Pancreas (tissue), 10 donors: Measurements from ENCODE around the gene SSBP3. TPM values are rescaled to one million over a fixed set of nuclear protein-coding genes. Genes with fewer than 3 reads are reported as not detected.

Source experiments
- ATAC-seq, 4 donors: fragments of 200-7000 bp; cut with Tn5 transposase; one replicate each; pipeline versions ENCODE4 v1.8.0 to v1.9.1; 2020; ENCODE audit warnings: mild to moderate bottlenecking in 4 of 4, moderate library complexity in 4 of 4
- DNase-seq, 6 donors: peaks; one replicate each; pipeline ENCODE4 v3.0.0-alpha.2; 2020
- FAIRE-seq: peaks from 2 replicates; lab custom pipeline; 2012; peaks lifted over from hg19 to GRCh38; lab: Jason Lieb, UNC
- H3K27ac ChIP-seq, 4 donors: fragments of 200-600 bp; sonication (generic); 1 replicate in 3 of 4; 2 replicates in 1 of 4; pipeline versions ENCODE4 v1.5.0 to v1.8.0; 2020
- H3K27me3 ChIP-seq, 4 donors: fragments of 200-600 bp; one replicate each; pipeline ENCODE4 v1.8.0; 2021
- H3K36me3 ChIP-seq, 3 donors: fragments of 200-600 bp; sonication (generic) in 1 of 3; one replicate each; pipeline versions ENCODE4 v1.5.0 to v1.8.0; 2020 to 2021
- H3K4me1 ChIP-seq, 3 donors: fragments of 200-600 bp; one replicate each; pipeline ENCODE4 v1.8.0; 2021
- H3K4me3 ChIP-seq, 4 donors: fragments of 200-600 bp; sonication (generic) in 2 of 4; one replicate each; pipeline versions ENCODE4 v1.5.0 to v1.8.0; 2020 to 2021
- H3K9me3 ChIP-seq, 4 donors: fragments of 200-600 bp; one replicate each; pipeline ENCODE4 v1.8.0; 2021
- WGBS, 2 donors: extraction: QIAGEN DNeasy Blood & Tissue Kit; methylation state at CpG; one replicate each; pipeline ENCODE4 v1.1.7; 2013; 5-methylcytosine and 5-hydroxymethylcytosine counted together
- intact Hi-C, 3 donors: fragments of 100-400 bp; cut with DNase I; formaldehyde crosslinking; loops; one replicate each; pipeline versions ENCODE4 v1.11.1 to v1.14.2; 2022
- polyA plus RNA-seq, 2 donors: library from polyadenylated mRNA; stranded (reverse); fragments of 200-250 nt; gene quantifications; one replicate each; pipeline ENCODE4 v1.2.3, GENCODE V29; 2013
- total RNA-seq, 6 donors: library from RNA; stranded (reverse); fragmentation: NEBNext Ultra II Directional in 4 of 6; extraction: Animal tissue kit (Norgen Biotek cat#: 25700) in 4 of 6; gene quantifications; one replicate each; pipeline versions ENCODE4 v1.2.1 to v1.2.4, GENCODE V29; 2021 to 2023
- TF ChIP-seq, protein P1 (sequence below), 4 donors: fragments of 200-600 bp; sonication (generic) in 3 of 4; IDR thresholded peaks; one replicate each; pipeline versions ENCODE4 v1.5.0 to v1.8.0; 2021; ENCODE audit warnings: antibody characterized with exemption in 4 of 4
- donor health status: healthy with polysubstance abuse.
- donor health status: DM: no; HTN: no; CAD: no; lungs with moderate emphysema.
- donor health status: DM: no; HTN: no; CAD: no.
- donor health status: control.
- donor health status: control.
- donor health status: Bipolar disorder and iron deficiency.
- donor health status: DM: yes; HTN: yes; CAD: no.
- donor health status: DM: no; HTN: no; CAD: no.
- donor health status: DM: no; HTN: no; CAD: no.
- donor health status: DM: yes; HTN: yes; CAD: no.

The SSBP3 gene
- total and polyA plus RNA-seq, 8 donors = 16.4 to 31.0 (median 22.9) TPM

DNA sequence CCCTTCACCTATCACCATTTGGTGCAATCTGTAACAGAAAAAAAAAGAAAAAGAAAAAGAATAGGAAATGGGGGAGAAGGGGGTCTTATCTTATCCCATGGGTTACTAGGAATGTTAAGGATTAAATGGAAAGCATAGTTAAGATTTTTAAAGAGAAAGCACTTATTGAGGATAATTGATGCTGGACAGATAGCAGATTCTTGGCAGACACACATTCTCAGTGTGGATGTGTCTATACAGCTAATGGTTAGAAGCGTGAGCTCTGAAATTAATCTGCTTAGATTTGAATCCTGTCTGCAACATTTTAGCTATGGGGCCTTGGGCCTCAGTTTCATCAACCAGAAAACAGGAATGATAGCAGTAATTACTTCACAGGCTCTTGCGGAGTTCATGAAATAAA is 67.1 kb downstream of the SSBP3 start:
- TF ChIP-seq, protein P1, sequence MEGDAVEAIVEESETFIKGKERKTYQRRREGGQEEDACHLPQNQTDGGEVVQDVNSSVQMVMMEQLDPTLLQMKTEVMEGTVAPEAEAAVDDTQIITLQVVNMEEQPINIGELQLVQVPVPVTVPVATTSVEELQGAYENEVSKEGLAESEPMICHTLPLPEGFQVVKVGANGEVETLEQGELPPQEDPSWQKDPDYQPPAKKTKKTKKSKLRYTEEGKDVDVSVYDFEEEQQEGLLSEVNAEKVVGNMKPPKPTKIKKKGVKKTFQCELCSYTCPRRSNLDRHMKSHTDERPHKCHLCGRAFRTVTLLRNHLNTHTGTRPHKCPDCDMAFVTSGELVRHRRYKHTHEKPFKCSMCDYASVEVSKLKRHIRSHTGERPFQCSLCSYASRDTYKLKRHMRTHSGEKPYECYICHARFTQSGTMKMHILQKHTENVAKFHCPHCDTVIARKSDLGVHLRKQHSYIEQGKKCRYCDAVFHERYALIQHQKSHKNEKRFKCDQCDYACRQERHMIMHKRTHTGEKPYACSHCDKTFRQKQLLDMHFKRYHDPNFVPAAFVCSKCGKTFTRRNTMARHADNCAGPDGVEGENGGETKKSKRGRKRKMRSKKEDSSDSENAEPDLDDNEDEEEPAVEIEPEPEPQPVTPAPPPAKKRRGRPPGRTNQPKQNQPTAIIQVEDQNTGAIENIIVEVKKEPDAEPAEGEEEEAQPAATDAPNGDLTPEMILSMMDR (IDR thresholded peaks at IDR 0.05) = no peak

GRCh38 chr1:54338464-54338863 is 67.7 kb downstream of the SSBP3 start:
- H3K4me1 ChIP-seq = peaks cover under 1 to 16% (median 15%) of the 10 kb centered on the region in 3 donors
- WGBS, 2 donors = 79 to 88% methylated on average over 8 of the region's 8 CpGs
- ATAC-seq (no peak), FAIRE-seq (no peak), DNase-seq (no peak)
- H3K4me3 ChIP-seq = no peak overlapping the region
- TF ChIP-seq, protein P1 (IDR thresholded peaks at IDR 0.05) = no peak
- H3K27me3 ChIP-seq = no peaks in the 10 kb centered on the region
- H3K9me3 ChIP-seq = no peaks in the 10 kb centered on the region
- no peak overlapping the region for H3K27ac ChIP-seq
- intact Hi-C loops = loop anchor here in 1 of 3 donors (10.0 kb wide), 1 partner anchor 56 kb away; no protein-coding TSS in a partner anchor
- H3K36me3 ChIP-seq = no peaks in the 10 kb centered on the region

More for the DNA sequence above, 67.1 kb downstream of the SSBP3 start:
- 96 to 97% methylated on average over 2 of the region's 2 CpGs for WGBS, 2 donors
- Histone ChIP-seq H3K9me3 (no peaks in the 10 kb centered on the region), H3K27me3 (no peaks in the 10 kb centered on the region), H3K4me3 (no peak overlapping the region), H3K36me3 (no peaks in the 10 kb centered on the region), H3K4me1 (peaks cover 0 to 16% (median 15%) of the 10 kb centered on the region in 3 donors), H3K27ac (no peak overlapping the region)
- ATAC-seq = no peak
- FAIRE-seq = no peak
- intact Hi-C loops = loop anchor here in 1 of 3 donors (10.0 kb wide), 1 partner anchor 56 kb away; no protein-coding TSS in a partner anchor
- no peak for DNase-seq

GRCh38 chr1:54337928-54338327 is 68.3 kb downstream of the SSBP3 start:
- H3K4me1 ChIP-seq = peaks cover 5 to 20% (median 16%) of the 10 kb centered on the region in 3 donors
- H3K9me3 ChIP-seq = no peaks in the 10 kb centered on the region
- intact Hi-C loops = loop anchor here in 1 of 3 donors (10.0 kb wide), 1 partner anchor 57 kb away; no protein-coding TSS in a partner anchor
- ATAC-seq = no peak
- no peak overlapping the region for H3K4me3 ChIP-seq
- TF ChIP-seq, protein P1 (IDR thresholded peaks at IDR 0.05) = no peak
- no peak for DNase-seq
- FAIRE-seq = no peak
- no peaks in the 10 kb centered on the region for H3K27me3 ChIP-seq
- 68 to 73% methylated on average over 7 of the region's 7 CpGs for WGBS, 2 donors
- no peak overlapping the region for H3K27ac ChIP-seq
- no peaks in the 10 kb centered on the region for H3K36me3 ChIP-seq

- H3K36me3 ChIP-seq = no peaks in the 10 kb centered on the region
- H3K4me1 ChIP-seq = peaks cover 13 to 26% (median 22%) of the 10 kb centered on the region in 3 donors
- TF ChIP-seq, protein P1 (IDR thresholded peaks at IDR 0.05) = no peak
- intact Hi-C loops = loop anchor here in 1 of 3 donors (10.0 kb wide), 1 partner anchor 58 kb away; no protein-coding TSS in a partner anchor
- WGBS, 2 donors = 92 to 93% methylated on average over 7 of the region's 7 CpGs
- DNase-seq (no peak), ATAC-seq (no peak), FAIRE-seq (no peak)
- no peak overlapping the region for H3K27ac ChIP-seq
- H3K4me3 ChIP-seq = no peak overlapping the region
- H3K9me3 ChIP-seq = no peaks in the 10 kb centered on the region
- no peaks in the 10 kb centered on the region for H3K27me3 ChIP-seq
Measured at GRCh38 chr1:54337034-54337433, 69.2 kb downstream of the SSBP3 start.

GRCh38 chr1:54336116-54336515 is 70.1 kb downstream of the SSBP3 start:
- TF ChIP-seq, protein P1 (IDR thresholded peaks at IDR 0.05) = no peak
- Histone ChIP-seq H3K27me3 (no peaks in the 10 kb centered on the region), H3K4me1 (peaks cover 22 to 33% (median 31%) of the 10 kb centered on the region in 3 donors), H3K36me3 (no peaks in the 10 kb centered on the region), H3K9me3 (no peaks in the 10 kb centered on the region), H3K27ac (peak overlapping the region in 1 of 4 donors; percentile 56), H3K4me3 (no peak overlapping the region)
- intact Hi-C loops = loop anchor here in 1 of 3 donors (10.0 kb wide), 1 partner anchor 59 kb away; no protein-coding TSS in a partner anchor
- ATAC-seq (no peak), DNase-seq (no peak), FAIRE-seq (no peak)
- WGBS, 2 donors = 83 to 85% methylated on average over 5 of the region's 5 CpGs
